AG09319 (cell line): ENCODE data around the gene ERI2.
"Not testable (repeated sequence)": the region's sequence is repeated elsewhere in the genome, so short reads cannot be mapped to it uniquely, and the experiment has no call there.

Experiments used
- DNase-seq: peaks from one replicate; pipeline ENCODE4 v3.0.0-alpha.2; 2010; ENCODE audit warnings: low read depth; ENCODE audit errors: extremely low read depth
- CTCF ChIP-seq: IDR thresholded peaks from 2 replicates; pipeline ENCODE4 v1.5.1; 2011; ENCODE audit warnings: low read depth, mild to moderate bottlenecking, inconsistent platforms, low read length, moderate library complexity

ERI2 gene

GRCh38 chr16:20765732-20766131 is 40.5 kb downstream of the ERI2 start:
- no peak for DNase-seq
- no peak for TF ChIP-seq CTCF

- not testable (repeated sequence) for DNase-seq
Observed at GRCh38 chr16:20764448-20764847, 41.8 kb downstream of the ERI2 start.

DNA sequence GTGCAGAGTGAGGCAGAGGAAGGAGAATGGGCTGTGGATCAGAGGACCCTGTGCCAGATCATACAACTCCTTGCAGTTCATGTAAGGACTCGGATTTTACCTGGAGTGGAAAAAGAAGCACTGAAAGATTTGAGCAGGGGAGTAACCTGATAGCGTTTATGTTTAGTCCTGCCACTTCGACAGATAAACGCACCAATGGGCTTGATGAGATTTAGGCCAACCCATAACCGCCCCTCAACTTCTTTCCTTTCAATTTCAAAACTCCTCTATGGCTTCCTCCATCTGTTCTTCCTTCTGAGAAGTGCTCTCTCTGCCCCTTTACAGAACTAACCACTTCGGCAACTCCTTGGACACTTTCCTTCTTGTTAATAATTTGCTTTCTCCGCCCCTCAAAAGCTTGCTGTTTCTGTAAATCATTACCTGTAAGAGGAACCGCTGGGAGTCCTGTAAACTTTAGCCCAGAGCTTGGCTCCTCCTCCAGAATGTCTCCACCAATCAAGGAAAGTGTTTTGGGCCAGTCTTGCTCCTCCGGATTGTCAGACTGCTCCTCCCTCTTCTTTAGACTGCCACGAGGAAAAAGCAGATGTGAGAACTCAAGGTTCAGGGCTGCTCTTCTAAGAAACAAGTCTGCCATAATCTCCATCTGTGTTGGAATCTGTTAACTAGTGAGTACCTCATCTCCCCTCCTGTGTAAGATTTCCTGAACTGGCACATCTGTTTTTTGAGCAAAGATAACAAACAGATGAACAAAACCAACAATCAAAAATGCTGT is 42.6 kb downstream of the ERI2 start, which contains the start of gene ACSM3:
ACSM3 (plus strand) TSS at position 554 of the 772 bp plus-strand sequence. CDS start 6,021 bp downstream, outside the sequence.
- peak; percentile 40 for DNase-seq
- no peak for TF ChIP-seq CTCF

- DNase-seq = no peak
- no peak for TF ChIP-seq CTCF
Observed at GRCh38 chr16:20762404-20763123, 43.7 kb downstream of the ERI2 start.

DNA sequence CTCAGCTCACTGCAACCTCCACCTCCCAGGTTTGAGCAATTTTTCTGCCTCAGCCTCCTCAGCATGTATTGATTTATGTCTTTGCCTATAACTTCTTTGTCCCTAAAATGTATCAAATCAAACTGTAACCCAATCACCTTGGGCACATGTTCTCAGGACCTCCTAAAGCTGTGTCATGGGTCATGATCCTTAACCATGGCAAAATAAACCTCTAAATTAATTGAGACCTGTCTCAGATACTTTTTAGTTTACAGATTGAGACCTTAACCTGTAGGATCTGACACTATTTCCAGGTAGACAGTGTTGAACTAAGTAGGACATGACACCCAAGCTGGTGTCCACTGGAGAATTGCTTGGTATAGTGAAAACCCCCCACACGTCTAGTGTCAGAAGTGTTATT is 45.1 kb downstream of the ERI2 start:
- TF ChIP-seq CTCF = no peak
- DNase-seq = no peak

DNA sequence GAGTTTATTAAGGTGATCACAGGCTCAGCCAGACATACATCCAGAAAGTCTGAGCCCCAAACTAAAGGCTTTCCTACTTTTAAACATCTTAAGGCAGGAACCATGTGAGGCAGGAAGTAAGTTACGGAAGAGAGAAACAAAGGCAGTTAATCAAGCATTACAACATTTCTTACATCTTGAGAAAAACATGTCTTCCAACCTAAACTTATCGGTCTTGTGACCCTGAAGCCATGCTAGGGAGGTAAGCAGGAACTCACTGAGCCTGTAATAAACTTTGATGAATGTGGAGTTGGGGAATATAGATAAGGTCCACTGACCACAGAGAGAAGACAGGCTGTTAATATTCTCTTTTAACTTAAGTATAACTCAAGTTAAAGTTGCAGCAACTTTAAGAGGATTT is 45.9 kb downstream of the ERI2 start:
- no peak for TF ChIP-seq CTCF
- DNase-seq = no peak

GRCh38 chr16:20755799-20756198 is 50.5 kb downstream of the ERI2 start:
- DNase-seq = not testable (repeated sequence)

GRCh38 chr16:20755238-20755637 is 51.0 kb downstream of the ERI2 start:
- DNase-seq = no peak
- TF ChIP-seq CTCF = no peak
